Measurements from ENCODE around the gene TNFAIP8. TPM values are rescaled to one million over a fixed set of nuclear protein-coding genes. Genes with fewer than 3 reads are reported as not detected.
A peak's percentile ranks its signal among the peaks of the same experiment; 100 is the strongest.

Gene TNFAIP8
- total RNA-seq, 2 experiments from 2014 or later = 135 to 141 TPM

GRCh38 chr5:119341452-119342349 lies 14.1 kb upstream of the TNFAIP8 start:
- Mint-ChIP-seq H3K4me1 (ENCODE audit: low read depth) (peaks cover 95% of the 10 kb centered on the region), H3K9me3 (no peaks in the 10 kb centered on the region), H3K27me3 (no peaks in the 10 kb centered on the region), H3K36me3 (ENCODE audit: low read depth) (peaks cover 46% of the 10 kb centered on the region), H3K4me3 (peak overlapping the region; percentile 73), H3K27ac (peak overlapping the region; percentile 95)
- intact Hi-C loops (cut with micrococcal nuclease) = loop anchor here (1.0 to 5.0 kb wide), 5 partner anchors 8 to 56 kb away; no protein-coding TSS in a partner anchor
- ChIA-PET POLR2A (interaction anchor here (0.8 to 14.9 kb wide), 20 partner anchors 9 to 271 kb away, joined by 3 to 163 read pairs (median 6); partner anchors contain the start of genes DMXL1 and TNFAIP8), CTCF (interaction anchor here (0.8 to 6.6 kb wide), 19 partner anchors 11 to 93 kb away, joined by 3 to 37 read pairs (median 4); no protein-coding TSS in a partner anchor)
- TF ChIP-seq, protein P1, sequence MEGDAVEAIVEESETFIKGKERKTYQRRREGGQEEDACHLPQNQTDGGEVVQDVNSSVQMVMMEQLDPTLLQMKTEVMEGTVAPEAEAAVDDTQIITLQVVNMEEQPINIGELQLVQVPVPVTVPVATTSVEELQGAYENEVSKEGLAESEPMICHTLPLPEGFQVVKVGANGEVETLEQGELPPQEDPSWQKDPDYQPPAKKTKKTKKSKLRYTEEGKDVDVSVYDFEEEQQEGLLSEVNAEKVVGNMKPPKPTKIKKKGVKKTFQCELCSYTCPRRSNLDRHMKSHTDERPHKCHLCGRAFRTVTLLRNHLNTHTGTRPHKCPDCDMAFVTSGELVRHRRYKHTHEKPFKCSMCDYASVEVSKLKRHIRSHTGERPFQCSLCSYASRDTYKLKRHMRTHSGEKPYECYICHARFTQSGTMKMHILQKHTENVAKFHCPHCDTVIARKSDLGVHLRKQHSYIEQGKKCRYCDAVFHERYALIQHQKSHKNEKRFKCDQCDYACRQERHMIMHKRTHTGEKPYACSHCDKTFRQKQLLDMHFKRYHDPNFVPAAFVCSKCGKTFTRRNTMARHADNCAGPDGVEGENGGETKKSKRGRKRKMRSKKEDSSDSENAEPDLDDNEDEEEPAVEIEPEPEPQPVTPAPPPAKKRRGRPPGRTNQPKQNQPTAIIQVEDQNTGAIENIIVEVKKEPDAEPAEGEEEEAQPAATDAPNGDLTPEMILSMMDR (IDR thresholded peaks at IDR 0.05) = no peak
- DNase-seq (peak; percentile 43), ATAC-seq (peak; percentile 42)

DNA sequence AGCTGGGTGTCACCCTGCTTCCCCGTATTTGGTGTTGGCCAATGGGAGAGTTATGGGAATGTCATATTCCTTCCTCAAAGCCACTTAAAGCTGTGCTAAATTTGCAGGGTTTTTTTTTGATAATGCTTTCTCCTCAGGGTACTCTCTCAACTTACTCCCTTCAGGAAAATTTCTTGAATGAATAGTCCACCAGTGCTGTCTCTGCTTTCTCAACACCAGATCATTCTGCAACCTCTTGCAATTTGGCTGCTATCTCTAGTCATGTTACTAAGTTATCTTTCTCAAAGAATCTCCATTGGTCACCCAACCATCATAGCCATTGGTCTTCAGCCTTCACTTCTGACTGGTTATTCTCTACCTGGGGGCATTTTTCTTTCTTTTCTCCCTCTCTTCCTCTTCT lies 13.4 kb upstream of the TNFAIP8 start:
- intact Hi-C loops (cut with micrococcal nuclease) = loop anchor here (2.0 to 5.0 kb wide), 4 partner anchors 14 to 55 kb away; no protein-coding TSS in a partner anchor
- ATAC-seq (no peak), DNase-seq (no peak)
- Mint-ChIP-seq H3K27me3 (no peaks in the 10 kb centered on the region), H3K4me3 (peak overlapping the region; percentile 73), H3K36me3 (ENCODE audit: low read depth) (peaks cover 53% of the 10 kb centered on the region), H3K27ac (peak overlapping the region; percentile 95), H3K4me1 (ENCODE audit: low read depth) (peaks cover 95% of the 10 kb centered on the region), H3K9me3 (no peaks in the 10 kb centered on the region)
- POLR2A ChIA-PET = interaction anchor here (0.7 to 14.9 kb wide), 11 partner anchors 9 to 272 kb away, joined by 3 to 163 read pairs (median 7); partner anchors contain the start of genes DMXL1 and TNFAIP8
- CTCF ChIA-PET = interaction anchor here (1.0 to 6.6 kb wide), 12 partner anchors 12 to 92 kb away, joined by 3 to 37 read pairs (median 4); no protein-coding TSS in a partner anchor
- TF ChIP-seq, protein P1 (IDR thresholded peaks at IDR 0.05) = no peak

GRCh38 chr5:119343052-119343451 lies 12.8 kb upstream of the TNFAIP8 start:
- intact Hi-C loops (cut with micrococcal nuclease) = loop anchor here (2.0 to 5.0 kb wide), 4 partner anchors 14 to 56 kb away; no protein-coding TSS in a partner anchor
- H3K4me3 Mint-ChIP-seq = peak overlapping the region; percentile 73
- CTCF ChIA-PET = interaction anchor here (1.0 to 6.6 kb wide), 9 partner anchors 14 to 92 kb away, joined by 3 to 37 read pairs (median 4); no protein-coding TSS in a partner anchor
- peaks cover 95% of the 10 kb centered on the region for H3K4me1 Mint-ChIP-seq (ENCODE audit: low read depth)
- ATAC-seq = no peak
- no peak for DNase-seq
- peaks cover 57% of the 10 kb centered on the region for H3K36me3 Mint-ChIP-seq (ENCODE audit: low read depth)
- peak overlapping the region; percentile 95 for H3K27ac Mint-ChIP-seq
- no peaks in the 10 kb centered on the region for H3K27me3 Mint-ChIP-seq
- POLR2A ChIA-PET = interaction anchor here (0.7 to 14.9 kb wide), 12 partner anchors 8 to 73 kb away, joined by 3 to 163 read pairs (median 10); partner anchors contain the start of gene TNFAIP8
- TF ChIP-seq, protein P1 (IDR thresholded peaks at IDR 0.05) = no peak
- no peaks in the 10 kb centered on the region for H3K9me3 Mint-ChIP-seq

- ATAC-seq (peak; percentile 46), DNase-seq (peak; percentile 91)
- Mint-ChIP-seq H3K4me3 (peak overlapping the region; percentile 40), H3K27ac (peak overlapping the region; percentile 95), H3K4me1 (ENCODE audit: low read depth) (peaks cover 93% of the 10 kb centered on the region), H3K27me3 (no peaks in the 10 kb centered on the region), H3K36me3 (ENCODE audit: low read depth) (peaks cover 56% of the 10 kb centered on the region), H3K9me3 (no peaks in the 10 kb centered on the region)
- POLR2A ChIA-PET = interaction anchor here (0.6 to 14.9 kb wide), 18 partner anchors 9 to 265 kb away, joined by 3 to 163 read pairs (median 6); partner anchors contain the start of gene TNFAIP8
- TF ChIP-seq, protein P1 (IDR thresholded peaks at IDR 0.05) = no peak
- CTCF ChIA-PET = interaction anchor here (0.9 to 6.6 kb wide), 10 partner anchors 9 to 74 kb away, joined by 3 to 37 read pairs (median 4); no protein-coding TSS in a partner anchor
- intact Hi-C loops (cut with micrococcal nuclease) = loop anchor here (2.0 to 5.0 kb wide), 4 partner anchors 15 to 56 kb away; no protein-coding TSS in a partner anchor
Measured at GRCh38 chr5:119343766-119344165, 12.1 kb upstream of the TNFAIP8 start.

Measured in activated CD8-positive, alpha-beta T cell treated with anti-CD3 and anti-CD28 coated beads for 36 hours (primary cell).